GM21723 (cell line): ENCODE measurements around the gene CFAP57.

ENCODE experiments used
- ATAC-seq: cut with Tn5 transposase; IDR thresholded peaks from one replicate; pipeline ENCODE4 v1.9.1; 2021; ENCODE audit warnings: mild to moderate bottlenecking, moderate library complexity; ENCODE audit not compliant: unreplicated experiment

CFAP57 gene

GRCh38 chr1:43222879-43223278 lies 50.7 kb downstream of the CFAP57 start:
- no peak for ATAC-seq

GRCh38 chr1:43225168-43225567 lies 53.0 kb downstream of the CFAP57 start:
- ATAC-seq, result no peak

GRCh38 chr1:43227143-43227764 lies 55.1 kb downstream of the CFAP57 start:
- ATAC-seq, result no peak

GRCh38 chr1:43229826-43230780 lies 58.0 kb downstream of the CFAP57 start:
- no peak for ATAC-seq

- ATAC-seq, result no peak
Observed at GRCh38 chr1:43232074-43232473, 59.9 kb downstream of the CFAP57 start.

- ATAC-seq, result no peak
Observed at GRCh38 chr1:43232482-43232881, 60.4 kb downstream of the CFAP57 start.

- no peak for ATAC-seq
Observed at GRCh38 chr1:43233631-43234030, 61.5 kb downstream of the CFAP57 start.

GRCh38 chr1:43234267-43234666 lies 62.1 kb downstream of the CFAP57 start:
- ATAC-seq, result no peak

- no peak for ATAC-seq
Observed at GRCh38 chr1:43235040-43235439, 62.9 kb downstream of the CFAP57 start.

GRCh38 chr1:43235451-43236121 lies 63.5 kb downstream of the CFAP57 start:
- no peak for ATAC-seq

GRCh38 chr1:43237121-43237520 lies 65.0 kb downstream of the CFAP57 start:
- no peak for ATAC-seq

- no peak for ATAC-seq
Observed at GRCh38 chr1:43238085-43238484, 66.0 kb downstream of the CFAP57 start.

- peak; percentile 9 for ATAC-seq
Observed at GRCh38 chr1:43238991-43239469, 66.9 kb downstream of the CFAP57 start.

- ATAC-seq, result peak; percentile 84
Observed at GRCh38 chr1:43239484-43239883, 67.4 kb downstream of the CFAP57 start.

- no peak for ATAC-seq
Observed at GRCh38 chr1:43241413-43241836, 69.3 kb downstream of the CFAP57 start.

- no peak for ATAC-seq
Observed at GRCh38 chr1:43243299-43243698, 71.2 kb downstream of the CFAP57 start.

- no peak for ATAC-seq
Observed at GRCh38 chr1:43246466-43247213, 74.5 kb downstream of the CFAP57 start.

- ATAC-seq, result no peak
Observed at GRCh38 chr1:43247256-43247921, 75.3 kb downstream of the CFAP57 start.

GRCh38 chr1:43250351-43250761 lies 78.2 kb downstream of the CFAP57 start:
- no peak for ATAC-seq

- ATAC-seq, result no peak
Observed at GRCh38 chr1:43251024-43251423, 78.9 kb downstream of the CFAP57 start.
